A549 (cell line): Measurements from ENCODE around the gene RAB8A.

Experiments used
- BHLHE40 ChIP-seq: IDR thresholded peaks from 2 replicates; pipeline ENCODE4 v1.6.1; 2012; ENCODE audit warnings: low read depth, low read length, inconsistent platforms
- CTCF ChIP-seq: fragments of >200 bp; sonication (Bioruptor Twin); formaldehyde crosslinking; IDR thresholded peaks from 3 replicates; pipeline ENCODE4 v1.5.1; 2016
- EHMT2 ChIP-seq: fragments of 200-600 bp; sonication (generic); IDR thresholded peaks from 2 replicates; pipeline ENCODE4 v1.6.1; 2016; ENCODE audit warnings: antibody characterized with exemption, low read depth, mild to moderate bottlenecking, moderate library complexity
- EP300 ChIP-seq, 2 experiments: fragments of >200 bp; sonication (Bioruptor Twin); formaldehyde crosslinking; IDR thresholded peaks; 2 replicates in 1 of 2; 3 replicates in 1 of 2; pipeline ENCODE4 v1.6.1; 2016 to 2017
- JUNB ChIP-seq: fragments of >200 bp; sonication (Bioruptor Twin); formaldehyde crosslinking; IDR thresholded peaks from 2 replicates; pipeline ENCODE4 v1.6.1; 2016
- MAFK ChIP-seq: fragments of 450-650 bp; IDR thresholded peaks from 2 replicates; pipeline ENCODE4 v1.6.1; 2014; ENCODE audit not compliant: partially characterized antibody
- MAZ ChIP-seq: fragments of 150-350 bp; IDR thresholded peaks from 2 replicates; pipeline ENCODE4 v1.6.1; 2014; ENCODE audit warnings: antibody characterized with exemption, low read depth, low read length, borderline replicate concordance
- NR3C1 ChIP-seq: fragments of >200 bp; sonication (Bioruptor Twin); formaldehyde crosslinking; IDR thresholded peaks from 3 replicates; pipeline ENCODE4 v1.6.1; 2017
- PHF8 ChIP-seq: fragments of 200-600 bp; sonication (generic); IDR thresholded peaks from 2 replicates; pipeline ENCODE4 v1.6.1; 2016; ENCODE audit warnings: low read depth, mild to moderate bottlenecking, antibody characterized with exemption, moderate library complexity, borderline replicate concordance
- POLR2A ChIP-seq: IDR thresholded peaks from 2 replicates; pipeline ENCODE4 v1.6.1; 2012; ENCODE audit warnings: mild to moderate bottlenecking, low read length
- POLR2AphosphoS2 ChIP-seq: conservative IDR thresholded peaks from 2 replicates; pipeline ENCODE4 v1.6.1; 2012; ENCODE audit warnings: low read length, improper control_type of control experiment, inconsistent platforms
- SMC3 ChIP-seq: fragments of >200 bp; sonication (Bioruptor Twin); formaldehyde crosslinking; IDR thresholded peaks from 3 replicates; pipeline ENCODE4 v1.6.1; 2018; ENCODE audit warnings: inconsistent platforms

GRCh38 chr19:16076958-16077611 is 34.6 kb upstream of the RAB8A start:
- TF ChIP-seq CTCF (no peak), EP300 (IDR thresholded peaks at IDR 0.05) (no peak), PHF8 (no peak), POLR2A (no peak), BHLHE40 (no peak), POLR2AphosphoS2 (no peak), NR3C1 (no peak), EHMT2 (no peak), JUNB (no peak), MAZ (no peak), MAFK (no peak), SMC3 (no peak)
